ENCODE results near the gene SLC7A9. TPM values are rescaled to one million over a fixed set of nuclear protein-coding genes. Genes with fewer than 3 reads are reported as not detected.
A peak's percentile ranks its signal among the peaks of the same experiment; 100 is the strongest.

SLC7A9 gene
- total and polyA plus RNA-seq, 3 experiments from 2014 or later: 0.24 to 0.28 TPM; not detected in 1

DNA sequence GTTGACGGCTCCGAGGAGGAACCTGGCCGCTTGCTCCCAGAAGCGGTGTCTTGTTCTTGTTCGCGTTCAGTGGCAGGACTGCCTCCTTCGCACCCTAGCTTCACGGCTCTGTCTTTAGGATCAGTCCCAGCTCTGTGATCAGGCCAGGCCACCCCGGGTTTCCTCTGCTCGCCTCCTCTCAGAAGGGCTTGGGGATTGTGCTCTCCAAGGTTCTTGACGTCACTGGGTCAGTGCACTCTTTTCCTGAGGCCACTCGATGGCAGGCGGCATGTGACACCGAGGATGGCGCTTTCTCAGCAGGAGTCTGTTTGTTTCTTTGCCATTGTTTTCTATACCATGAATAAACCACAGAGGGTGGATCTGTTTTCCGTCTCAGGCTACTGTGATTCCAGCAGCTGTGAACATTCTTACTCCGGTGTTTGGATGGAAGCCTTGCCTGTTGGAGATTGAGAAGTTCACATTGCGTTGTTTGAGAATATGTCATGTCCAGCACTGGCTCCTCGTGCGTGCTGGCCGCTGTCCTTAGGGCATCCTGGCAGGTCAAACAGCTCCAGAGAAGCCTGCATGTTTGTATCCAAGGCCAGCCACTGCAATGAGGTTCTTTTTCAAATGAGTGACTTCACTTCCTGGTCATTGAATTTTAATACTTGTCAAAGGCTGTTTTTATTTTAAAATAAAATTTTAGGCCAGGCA lies 44.5 kb downstream of the SLC7A9 start:
- Mint-ChIP-seq H3K27me3 (peaks cover 3 to 16% of the 10 kb centered on the region in 2 donors), H3K9me3 (no peaks in the 10 kb centered on the region), H3K36me3 (peaks cover 0 to 3% (median 0%) of the 10 kb centered on the region in 3 donors), H3K4me1 (peaks cover 6 to 19% (median 13%) of the 10 kb centered on the region in 3 donors), H3K4me3 (no peak overlapping the region), H3K27ac (no peak overlapping the region)
- H3K27ac ChIP-seq (ENCODE audit: low read depth, low read length): no peak overlapping the region
- H3K27me3 ChIP-seq (ENCODE audit: insufficient read depth, low read length, poor library complexity, severe bottlenecking): no peaks in the 10 kb centered on the region
- no peaks in the 10 kb centered on the region for H3K4me1 ChIP-seq (ENCODE audit: insufficient read depth, low read length)
- ChIA-PET CTCF (no interaction called here), POLR2A (no interaction called here)
- H3K36me3 ChIP-seq (ENCODE audit: insufficient read depth, low read length): no peaks in the 10 kb centered on the region
- no peak for DNase-seq
- no peak overlapping the region for H3K4me3 ChIP-seq (ENCODE audit: low read length)
- H3K9me3 ChIP-seq (ENCODE audit: low read length): no peaks in the 10 kb centered on the region

DNA sequence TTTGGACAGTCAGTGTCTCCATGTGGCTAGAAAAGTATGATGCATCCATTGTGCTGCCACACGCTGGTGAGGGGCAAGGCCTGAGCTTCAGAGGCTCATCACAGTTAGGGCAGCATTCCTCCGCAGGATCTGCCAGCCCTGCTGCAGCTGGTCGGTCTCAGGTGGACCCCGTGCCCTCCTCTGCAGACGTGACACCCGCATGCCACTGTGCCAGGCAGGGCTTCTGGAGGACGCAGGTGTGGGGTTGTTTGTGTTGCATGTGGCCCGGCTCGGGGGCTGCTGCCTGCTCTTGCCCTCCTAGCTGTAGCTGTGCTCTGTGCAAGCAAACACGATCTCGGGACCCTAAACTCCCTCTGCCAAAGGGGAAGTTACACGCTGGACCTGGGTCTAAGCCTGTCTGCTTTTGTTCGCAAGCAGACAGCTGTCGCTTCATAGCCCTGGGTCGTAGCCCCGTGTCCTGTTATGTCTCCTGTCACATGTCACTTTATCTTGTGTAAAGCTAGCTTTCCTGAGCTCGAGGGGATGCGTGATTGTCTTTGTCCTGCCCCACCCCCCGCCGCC lies 45.3 kb downstream of the SLC7A9 start:
- ChIA-PET CTCF (no interaction called here), POLR2A (no interaction called here)
- no peak for DNase-seq
- no peaks in the 10 kb centered on the region for H3K9me3 Mint-ChIP-seq
- Histone ChIP-seq H3K36me3 (ENCODE audit: insufficient read depth, low read length) (no peaks in the 10 kb centered on the region), H3K4me3 (ENCODE audit: low read length) (no peak overlapping the region), H3K9me3 (ENCODE audit: low read length) (no peaks in the 10 kb centered on the region), H3K27ac (ENCODE audit: low read depth, low read length) (no peak overlapping the region), H3K4me1 (ENCODE audit: insufficient read depth, low read length) (no peaks in the 10 kb centered on the region), H3K27me3 (ENCODE audit: insufficient read depth, low read length, poor library complexity, severe bottlenecking) (no peaks in the 10 kb centered on the region)
- peaks cover 3 to 16% of the 10 kb centered on the region in 2 donors for H3K27me3 Mint-ChIP-seq
- peaks cover 13 to 23% (median 21%) of the 10 kb centered on the region in 3 donors for H3K4me1 Mint-ChIP-seq
- no peak overlapping the region for H3K27ac Mint-ChIP-seq
- peaks cover 0 to 3% (median 0%) of the 10 kb centered on the region in 3 donors for H3K36me3 Mint-ChIP-seq
- H3K4me3 Mint-ChIP-seq: no peak overlapping the region

DNA sequence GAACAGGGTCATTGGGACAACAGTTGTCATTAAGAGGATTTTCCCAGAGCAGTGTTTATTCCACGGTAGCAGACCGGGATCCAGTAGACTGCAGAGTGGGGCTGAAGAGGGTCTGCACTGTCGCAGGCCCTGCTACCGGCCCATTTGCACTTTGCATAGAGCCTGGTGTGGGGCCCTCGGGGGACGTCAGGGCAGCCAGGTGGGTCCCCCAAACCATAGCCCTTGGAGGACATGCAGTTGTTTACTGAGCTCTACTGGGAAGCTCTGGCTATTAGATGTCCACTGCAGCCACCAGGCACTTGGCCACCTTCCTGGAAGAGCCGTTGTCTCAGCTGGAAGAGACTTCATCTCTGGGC lies 45.8 kb downstream of the SLC7A9 start:
- Mint-ChIP-seq H3K27ac (no peak overlapping the region), H3K27me3 (peaks cover 3 to 16% of the 10 kb centered on the region in 2 donors), H3K4me1 (peaks cover 12 to 17% (median 17%) of the 10 kb centered on the region in 3 donors), H3K36me3 (peaks cover 0 to 3% (median 0%) of the 10 kb centered on the region in 3 donors), H3K9me3 (no peaks in the 10 kb centered on the region), H3K4me3 (no peak overlapping the region)
- ChIA-PET POLR2A (no interaction called here), CTCF (no interaction called here)
- no peaks in the 10 kb centered on the region for H3K9me3 ChIP-seq (ENCODE audit: low read length)
- H3K27me3 ChIP-seq (ENCODE audit: insufficient read depth, low read length, poor library complexity, severe bottlenecking): no peaks in the 10 kb centered on the region
- no peaks in the 10 kb centered on the region for H3K4me1 ChIP-seq (ENCODE audit: insufficient read depth, low read length)
- H3K36me3 ChIP-seq (ENCODE audit: insufficient read depth, low read length): no peaks in the 10 kb centered on the region
- H3K4me3 ChIP-seq (ENCODE audit: low read length): no peak overlapping the region
- DNase-seq: no peak
- no peak overlapping the region for H3K27ac ChIP-seq (ENCODE audit: low read depth, low read length)

DNA sequence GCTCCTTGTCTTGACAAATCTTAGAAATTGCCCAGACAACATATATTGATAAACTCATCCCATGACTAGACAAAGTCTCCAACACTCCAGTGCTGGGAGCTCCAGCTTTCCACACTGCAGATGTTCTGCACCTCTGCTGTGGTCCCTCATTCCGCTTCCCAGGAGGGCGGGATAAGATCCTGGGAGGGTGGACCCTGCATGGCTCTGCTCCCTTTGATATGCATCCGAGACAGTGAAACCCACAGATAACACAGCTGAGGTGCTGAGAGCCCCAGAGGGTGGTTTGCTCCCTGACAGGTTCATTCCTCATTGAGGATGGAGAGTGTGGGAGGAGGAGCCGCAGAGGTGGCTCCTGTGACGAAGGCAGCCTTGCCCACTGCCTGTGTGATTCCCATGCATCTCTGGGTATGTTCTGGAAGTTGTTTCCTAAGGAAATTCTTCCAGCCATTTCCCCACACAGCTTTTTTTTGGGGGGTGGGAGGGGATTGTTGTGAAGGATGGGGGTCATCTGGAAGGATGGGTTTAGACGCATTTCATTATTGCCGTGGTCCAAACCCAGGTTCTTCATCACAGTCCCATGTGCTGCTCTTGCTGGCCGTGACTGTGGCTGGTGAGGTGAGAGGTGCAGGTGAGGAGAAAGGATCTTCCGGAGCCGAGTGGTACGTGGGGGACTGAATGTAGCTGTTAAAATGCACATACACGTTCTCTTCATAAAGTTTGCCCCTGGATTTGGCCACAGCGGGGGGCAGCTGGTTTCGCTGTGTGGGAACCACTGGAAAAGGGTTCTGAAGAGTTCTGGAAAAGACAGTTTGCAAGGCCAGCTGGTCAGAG lies 46.4 kb downstream of the SLC7A9 start:
- no peaks in the 10 kb centered on the region for H3K4me1 ChIP-seq (ENCODE audit: insufficient read depth, low read length)

DNA sequence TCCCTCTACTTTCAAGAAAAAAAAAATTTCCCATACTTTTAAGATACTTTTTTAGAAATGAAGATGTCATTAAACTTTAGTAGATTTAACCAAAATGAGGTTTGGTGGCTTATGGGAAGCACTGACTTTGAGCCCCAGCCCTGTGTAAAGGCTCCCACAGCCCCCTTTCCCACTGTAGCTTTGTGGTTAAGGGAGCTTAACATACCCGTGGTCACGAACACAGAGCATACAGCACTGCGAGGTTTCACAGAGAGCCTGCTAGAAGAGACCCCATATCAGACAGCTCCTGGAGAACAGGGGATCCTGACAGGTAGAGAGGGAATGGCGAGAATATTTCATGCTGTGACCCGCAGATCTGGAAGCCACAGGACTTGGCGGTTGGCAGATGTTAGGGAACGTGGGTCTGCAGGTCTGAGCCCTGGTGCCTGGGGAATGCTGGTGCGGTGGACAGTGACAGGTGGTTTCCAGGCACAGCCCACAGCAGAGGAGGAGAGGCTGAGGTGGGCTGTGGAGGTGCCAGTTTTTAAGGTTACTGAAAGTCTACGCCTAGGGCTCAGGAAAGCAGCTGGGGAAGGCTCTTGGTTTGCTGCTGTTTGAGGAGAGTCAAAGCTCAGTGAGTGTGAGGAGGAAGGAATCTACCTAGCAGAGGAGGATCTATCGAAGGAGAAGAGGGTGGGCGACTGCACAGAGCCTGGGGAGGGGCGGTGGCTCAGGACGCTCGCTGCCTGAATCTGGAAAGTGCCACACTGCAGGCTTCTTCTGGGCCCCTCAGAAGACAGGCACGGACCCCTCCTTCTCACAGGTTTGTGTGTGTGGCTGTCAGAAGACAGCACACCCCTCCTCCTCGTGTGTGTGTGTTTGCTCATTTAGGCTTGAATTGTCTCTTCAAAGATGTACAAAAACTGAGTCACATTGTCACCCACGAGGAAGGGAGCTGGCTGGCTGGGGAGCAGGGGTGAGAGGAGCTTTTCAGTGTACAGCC lies 49.9 kb downstream of the SLC7A9 start:
- no peak overlapping the region for H3K4me3 Mint-ChIP-seq
- H3K27ac Mint-ChIP-seq: peak overlapping the region in 2 of 8 donors; percentile 17 to 89
- POLR2A ChIA-PET: no interaction called here
- no peak overlapping the region for H3K27ac ChIP-seq (ENCODE audit: low read depth, low read length)
- no peaks in the 10 kb centered on the region for H3K27me3 ChIP-seq (ENCODE audit: insufficient read depth, low read length, poor library complexity, severe bottlenecking)
- peaks cover 9 to 17% (median 17%) of the 10 kb centered on the region in 3 donors for H3K4me1 Mint-ChIP-seq
- H3K4me3 ChIP-seq (ENCODE audit: low read length): no peak overlapping the region
- CTCF ChIA-PET: no interaction called here
- H3K36me3 Mint-ChIP-seq: peaks cover 0 to 1% (median 0%) of the 10 kb centered on the region in 3 donors
- H3K9me3 Mint-ChIP-seq: no peaks in the 10 kb centered on the region
- DNase-seq: no peak
- H3K27me3 Mint-ChIP-seq: peaks cover 8 to 11% of the 10 kb centered on the region in 2 donors
- no peaks in the 10 kb centered on the region for H3K4me1 ChIP-seq (ENCODE audit: insufficient read depth, low read length)
- no peaks in the 10 kb centered on the region for H3K36me3 ChIP-seq (ENCODE audit: insufficient read depth, low read length)
- no peaks in the 10 kb centered on the region for H3K9me3 ChIP-seq (ENCODE audit: low read length)

More for the DNA sequence above, 46.4 kb downstream of the SLC7A9 start:
- Histone ChIP-seq H3K36me3 (ENCODE audit: insufficient read depth, low read length) (no peaks in the 10 kb centered on the region), H3K9me3 (ENCODE audit: low read length) (no peaks in the 10 kb centered on the region), H3K27me3 (ENCODE audit: insufficient read depth, low read length, poor library complexity, severe bottlenecking) (no peaks in the 10 kb centered on the region), H3K27ac (ENCODE audit: low read depth, low read length) (no peak overlapping the region), H3K4me3 (ENCODE audit: low read length) (no peak overlapping the region)
- Mint-ChIP-seq H3K4me1 (peaks cover 12 to 17% (median 17%) of the 10 kb centered on the region in 3 donors), H3K27me3 (peaks cover 6 to 16% of the 10 kb centered on the region in 2 donors), H3K4me3 (no peak overlapping the region), H3K9me3 (no peaks in the 10 kb centered on the region), H3K27ac (no peak overlapping the region), H3K36me3 (peaks cover 0 to 2% (median 0%) of the 10 kb centered on the region in 3 donors)
- POLR2A ChIA-PET: no interaction called here
- no peak for DNase-seq
- CTCF ChIA-PET: no interaction called here

DNA sequence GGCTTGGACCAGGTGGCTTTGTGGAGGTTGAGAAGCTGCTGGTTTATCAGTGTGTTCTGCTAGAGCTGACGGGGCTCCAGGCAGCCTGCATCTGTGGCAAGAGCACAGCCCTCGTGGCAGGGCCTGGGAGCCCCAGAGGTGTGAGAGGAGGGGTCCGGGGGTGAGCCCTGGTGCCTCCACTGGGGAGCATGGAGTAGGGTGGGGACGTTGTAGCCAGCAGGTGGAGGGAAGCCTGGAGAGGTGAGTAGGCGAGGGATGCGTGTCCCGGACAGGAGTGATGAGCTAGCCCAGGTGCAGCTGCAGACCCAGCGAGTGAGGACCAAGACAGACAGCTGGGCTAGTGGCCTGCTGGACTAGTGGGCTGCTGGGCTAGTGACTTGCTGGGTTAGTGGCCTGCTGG lies 51.0 kb downstream of the SLC7A9 start:
- H3K36me3 Mint-ChIP-seq: peaks cover 0 to 1% (median 0%) of the 10 kb centered on the region in 3 donors
- Histone ChIP-seq H3K4me3 (ENCODE audit: low read length) (no peak overlapping the region), H3K9me3 (ENCODE audit: low read length) (no peaks in the 10 kb centered on the region), H3K4me1 (ENCODE audit: insufficient read depth, low read length) (no peaks in the 10 kb centered on the region), H3K27ac (ENCODE audit: low read depth, low read length) (no peak overlapping the region), H3K36me3 (ENCODE audit: insufficient read depth, low read length) (no peaks in the 10 kb centered on the region), H3K27me3 (ENCODE audit: insufficient read depth, low read length, poor library complexity, severe bottlenecking) (no peaks in the 10 kb centered on the region)
- peaks cover 6 to 10% of the 10 kb centered on the region in 2 donors for H3K27me3 Mint-ChIP-seq
- DNase-seq: no peak
- ChIA-PET POLR2A (no interaction called here), CTCF (no interaction called here)
- H3K4me1 Mint-ChIP-seq: peaks cover 14 to 25% (median 23%) of the 10 kb centered on the region in 3 donors
- no peak overlapping the region for H3K4me3 Mint-ChIP-seq
- H3K27ac Mint-ChIP-seq: peak overlapping the region in 1 of 8 donors; percentile 64
- no peaks in the 10 kb centered on the region for H3K9me3 Mint-ChIP-seq

DNA sequence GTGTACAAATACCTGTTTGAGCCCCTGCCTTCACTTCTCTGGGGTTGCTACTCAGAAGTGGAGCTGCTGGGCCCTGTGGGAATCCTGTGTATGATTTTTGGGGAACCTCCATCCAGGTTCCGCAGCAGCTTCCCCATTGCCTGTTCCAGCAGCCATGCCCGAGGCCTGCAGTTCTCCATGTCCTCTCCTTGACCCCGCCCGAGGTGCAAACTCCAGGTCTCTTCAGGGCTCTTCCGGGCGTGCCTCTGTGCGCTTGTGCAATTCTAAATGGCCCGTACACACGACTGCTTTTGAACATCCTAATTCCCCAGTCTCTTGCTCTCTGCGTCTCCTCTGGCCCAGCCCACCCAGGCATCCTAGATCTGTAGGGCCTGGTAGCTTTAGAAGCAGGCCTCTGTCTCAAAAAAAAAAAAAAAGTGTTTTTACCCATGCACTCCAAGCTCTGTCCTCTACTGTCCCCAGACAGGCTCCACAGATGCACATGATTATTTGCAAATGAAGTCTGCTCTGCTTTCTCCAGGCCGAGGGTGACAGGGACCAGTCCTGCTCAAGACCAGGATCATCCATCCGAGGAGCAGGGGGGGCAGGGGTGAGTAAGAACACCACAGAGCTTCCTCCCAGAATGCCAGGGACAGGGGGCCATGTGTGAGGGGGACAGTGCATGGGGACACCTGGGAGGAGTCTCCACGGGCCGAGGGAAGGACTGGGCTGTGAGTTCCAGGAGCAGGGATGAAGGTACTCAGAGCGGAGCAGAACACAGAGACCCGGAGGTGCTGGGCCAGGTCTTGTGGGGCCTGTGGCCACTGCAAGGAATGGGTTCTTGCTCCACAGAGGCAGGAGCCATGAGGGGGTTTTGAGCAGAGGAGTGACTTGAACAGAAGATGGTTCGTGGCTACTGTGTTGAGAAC lies 51.7 kb downstream of the SLC7A9 start:
- H3K36me3 ChIP-seq (ENCODE audit: insufficient read depth, low read length): no peaks in the 10 kb centered on the region
- Mint-ChIP-seq H3K4me3 (no peak overlapping the region), H3K9me3 (no peaks in the 10 kb centered on the region), H3K4me1 (peaks cover 14 to 25% (median 23%) of the 10 kb centered on the region in 3 donors), H3K27me3 (peaks cover 5 to 7% of the 10 kb centered on the region in 2 donors), H3K36me3 (peaks cover 0 to 1% (median 0%) of the 10 kb centered on the region in 3 donors), H3K27ac (peak overlapping the region in 1 of 8 donors; percentile 42)
- no peaks in the 10 kb centered on the region for H3K27me3 ChIP-seq (ENCODE audit: insufficient read depth, low read length, poor library complexity, severe bottlenecking)
- H3K9me3 ChIP-seq (ENCODE audit: low read length): no peaks in the 10 kb centered on the region
- H3K4me1 ChIP-seq (ENCODE audit: insufficient read depth, low read length): no peaks in the 10 kb centered on the region
- ChIA-PET POLR2A (no interaction called here), CTCF (no interaction called here)
- no peak overlapping the region for H3K4me3 ChIP-seq (ENCODE audit: low read length)
- DNase-seq: no peak
- no peak overlapping the region for H3K27ac ChIP-seq (ENCODE audit: low read depth, low read length)
